PFSK-1 (cell line): ENCODE results near the gene CAPN14.

ENCODE experiments used
- FOXP2 ChIP-seq: optimal IDR thresholded peaks from 2 replicates; pipeline ENCODE3; 2011; ENCODE audit warnings: borderline replicate concordance, control low read depth, inconsistent platforms; ENCODE audit not compliant: insufficient read depth; ENCODE audit errors: extremely low read length, extremely low read depth
- POLR2AphosphoS5 ChIP-seq: IDR thresholded peaks from 2 replicates; pipeline ENCODE4 v1.6.1; 2012; ENCODE audit warnings: low read depth, mild to moderate bottlenecking, control low read depth, low read length, moderate library complexity
- REST ChIP-seq, 2 experiments: IDR thresholded peaks; 2 replicates each; pipeline versions ENCODE4 v1.6.1 to v1.8.0; 2011 to 2012; ENCODE audit warnings: low read depth in 2 of 2, low read length in 2 of 2, control low read depth in 1 of 2, inconsistent platforms in 1 of 2, mild to moderate bottlenecking in 1 of 2, moderate library complexity in 1 of 2; ENCODE audit not compliant: insufficient read depth in 1 of 2

DNA sequence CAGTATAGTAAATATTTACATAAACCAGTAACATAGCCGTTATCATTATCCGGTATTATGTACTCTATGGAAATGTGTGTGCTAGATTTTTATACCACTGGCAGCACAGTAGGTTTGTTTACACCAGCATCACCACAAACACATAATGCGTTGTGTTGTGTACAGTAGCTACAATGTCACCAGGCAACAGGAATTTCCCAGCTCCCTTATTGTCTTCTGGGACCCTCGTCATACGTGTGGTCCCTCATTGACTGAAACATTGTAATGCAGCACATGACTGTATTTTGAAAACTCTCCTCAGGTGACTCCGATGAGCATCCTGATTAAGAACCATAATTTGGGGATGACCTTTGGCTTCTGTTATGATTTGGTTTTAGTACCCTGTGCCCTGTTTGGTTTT is 47.9 kb upstream of the CAPN14 start:
- TF ChIP-seq REST (IDR thresholded peaks at IDR 0.05; ENCODE audit: insufficient read depth in 1 of 2, low read depth in 2 of 2, low read length in 2 of 2), result no peak
- no peak for TF ChIP-seq FOXP2
- no peak for TF ChIP-seq POLR2AphosphoS5
